ENCODE results near the gene IQSEC1.
A peak's percentile ranks its signal among the peaks of the same experiment; 100 is the strongest.
"Not testable (repeated sequence)": the region's sequence is repeated elsewhere in the genome, so short reads cannot be mapped to it uniquely, and the experiment has no call there.

IQSEC1 gene

DNA sequence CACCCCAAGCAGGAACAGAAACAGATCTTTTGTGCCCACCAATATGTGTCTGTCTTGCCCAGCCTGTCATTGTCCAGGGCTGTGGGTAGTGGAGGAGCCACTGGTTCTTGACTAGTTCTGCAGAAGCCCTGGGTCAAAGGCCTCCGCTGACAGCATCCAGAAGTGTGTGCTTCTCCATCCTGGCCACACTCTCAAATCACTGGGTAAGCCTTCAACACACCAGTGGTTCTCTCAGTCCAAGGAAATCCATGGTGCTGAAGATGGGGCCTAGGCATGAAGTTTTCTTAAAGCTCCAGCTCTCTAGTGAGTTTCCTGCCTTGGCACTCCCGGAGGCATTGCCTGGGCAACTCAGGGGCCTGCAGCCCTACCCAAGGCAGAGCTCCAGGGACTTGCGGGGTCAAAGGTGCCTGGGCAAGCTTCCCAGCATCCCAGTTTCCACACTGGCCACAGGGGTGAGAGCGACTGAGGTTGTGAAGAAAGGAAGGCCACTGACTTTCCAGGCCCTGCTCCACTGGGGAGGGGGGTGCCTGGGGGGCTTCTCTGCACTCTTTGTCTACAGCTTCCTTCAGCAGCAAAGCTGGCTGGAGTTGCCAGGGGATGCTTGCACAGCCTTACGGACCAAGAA lies 193.9 kb downstream of the IQSEC1 start:
- FAIRE-seq (no peak), DNase-seq (ENCODE audit: insufficient read length, low spot score) (no peak)
- no peak for TF ChIP-seq POLR2A (IDR thresholded peaks at IDR 0.05; ENCODE audit: low read depth, low read length)
- TF ChIP-seq POU2F2 (IDR thresholded peaks at IDR 0.05; ENCODE audit: low read depth, low read length), result no peak
- no peak for TF ChIP-seq TAF1 (IDR thresholded peaks at IDR 0.05; ENCODE audit: low read depth, low read length)
- TF ChIP-seq SPI1 (IDR thresholded peaks at IDR 0.05; ENCODE audit: low read depth, low read length), result no peak
- no peak for TF ChIP-seq POLR2AphosphoS5 (IDR thresholded peaks at IDR 0.05; ENCODE audit: low read depth, low read length)
- no peak for TF ChIP-seq PAX5 (IDR thresholded peaks at IDR 0.05; ENCODE audit: insufficient read depth, low read length, severe bottlenecking)

DNA sequence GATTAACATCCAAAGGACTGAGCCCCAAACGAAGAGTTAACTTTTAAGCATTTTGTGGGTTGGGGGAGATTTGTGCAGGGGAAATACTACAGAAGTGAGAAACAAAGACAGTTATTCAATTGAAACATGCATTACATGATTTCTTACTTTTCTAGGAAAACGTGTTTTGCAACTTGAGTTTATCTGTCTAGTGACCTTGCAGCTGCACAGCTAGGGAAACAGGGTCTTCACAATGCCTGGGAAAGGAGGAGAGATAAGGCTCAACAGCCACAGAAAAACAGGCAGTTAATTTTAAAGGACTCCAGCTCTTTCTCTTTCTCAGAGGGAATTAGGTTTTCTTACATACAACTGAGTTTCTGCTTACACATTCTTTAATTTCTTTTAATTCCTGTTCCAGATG lies 194.5 kb downstream of the IQSEC1 start:
- FAIRE-seq; DNase-seq (ENCODE audit: insufficient read length, low spot score): not testable (repeated sequence)

DNA sequence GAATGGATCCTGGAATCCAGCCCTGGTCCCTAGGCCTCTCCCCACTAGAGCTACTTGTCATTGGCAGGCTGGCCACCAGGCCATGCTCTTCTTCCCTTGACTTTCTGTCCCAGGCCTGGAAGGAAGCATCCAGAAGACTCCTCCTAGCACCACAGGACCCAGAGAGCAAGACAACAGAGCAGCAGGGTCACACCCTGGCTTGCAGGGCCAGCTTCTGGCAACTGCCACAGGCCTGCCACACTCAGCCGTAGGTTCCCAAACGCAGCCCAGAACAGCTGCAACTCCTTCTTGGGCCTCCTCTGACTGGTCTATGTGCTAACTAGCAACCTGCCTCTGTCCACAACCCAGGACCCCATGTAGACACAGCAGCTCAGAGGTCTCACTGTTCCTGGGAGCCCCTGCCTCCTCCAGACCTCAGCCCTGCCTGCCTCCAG lies 195.1 kb downstream of the IQSEC1 start:
- no peak for TF ChIP-seq POU2F2 (IDR thresholded peaks at IDR 0.05; ENCODE audit: low read depth, low read length)
- no peak for TF ChIP-seq SPI1 (IDR thresholded peaks at IDR 0.05; ENCODE audit: low read depth, low read length)
- TF ChIP-seq POLR2AphosphoS5 (IDR thresholded peaks at IDR 0.05; ENCODE audit: low read depth, low read length), result no peak
- no peak for TF ChIP-seq POLR2A (IDR thresholded peaks at IDR 0.05; ENCODE audit: low read depth, low read length)
- no peak for TF ChIP-seq TAF1 (IDR thresholded peaks at IDR 0.05; ENCODE audit: low read depth, low read length)
- TF ChIP-seq PAX5 (IDR thresholded peaks at IDR 0.05; ENCODE audit: insufficient read depth, low read length, severe bottlenecking), result no peak
- DNase-seq (ENCODE audit: insufficient read length, low spot score) (no peak), FAIRE-seq (no peak)

DNA sequence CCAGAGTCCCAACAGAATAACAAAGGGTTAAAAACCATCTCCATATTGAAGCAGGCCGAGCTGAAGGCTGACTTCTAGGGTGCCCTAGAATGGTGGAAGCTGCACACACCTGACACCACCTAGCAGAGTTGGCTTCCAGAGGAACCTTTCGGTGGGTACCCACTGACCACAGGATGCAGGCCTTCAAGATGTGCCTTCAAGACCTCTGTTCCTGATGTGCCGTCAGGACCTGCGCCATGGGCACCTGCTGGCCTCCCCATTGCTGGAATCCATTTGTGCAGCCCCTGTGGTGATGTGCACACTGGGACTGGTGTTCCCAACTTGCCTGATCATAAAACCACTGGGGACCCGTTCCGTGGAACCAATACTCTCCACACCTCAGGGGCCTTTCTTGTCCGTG lies 196.2 kb downstream of the IQSEC1 start:
- no peak for FAIRE-seq

DNA sequence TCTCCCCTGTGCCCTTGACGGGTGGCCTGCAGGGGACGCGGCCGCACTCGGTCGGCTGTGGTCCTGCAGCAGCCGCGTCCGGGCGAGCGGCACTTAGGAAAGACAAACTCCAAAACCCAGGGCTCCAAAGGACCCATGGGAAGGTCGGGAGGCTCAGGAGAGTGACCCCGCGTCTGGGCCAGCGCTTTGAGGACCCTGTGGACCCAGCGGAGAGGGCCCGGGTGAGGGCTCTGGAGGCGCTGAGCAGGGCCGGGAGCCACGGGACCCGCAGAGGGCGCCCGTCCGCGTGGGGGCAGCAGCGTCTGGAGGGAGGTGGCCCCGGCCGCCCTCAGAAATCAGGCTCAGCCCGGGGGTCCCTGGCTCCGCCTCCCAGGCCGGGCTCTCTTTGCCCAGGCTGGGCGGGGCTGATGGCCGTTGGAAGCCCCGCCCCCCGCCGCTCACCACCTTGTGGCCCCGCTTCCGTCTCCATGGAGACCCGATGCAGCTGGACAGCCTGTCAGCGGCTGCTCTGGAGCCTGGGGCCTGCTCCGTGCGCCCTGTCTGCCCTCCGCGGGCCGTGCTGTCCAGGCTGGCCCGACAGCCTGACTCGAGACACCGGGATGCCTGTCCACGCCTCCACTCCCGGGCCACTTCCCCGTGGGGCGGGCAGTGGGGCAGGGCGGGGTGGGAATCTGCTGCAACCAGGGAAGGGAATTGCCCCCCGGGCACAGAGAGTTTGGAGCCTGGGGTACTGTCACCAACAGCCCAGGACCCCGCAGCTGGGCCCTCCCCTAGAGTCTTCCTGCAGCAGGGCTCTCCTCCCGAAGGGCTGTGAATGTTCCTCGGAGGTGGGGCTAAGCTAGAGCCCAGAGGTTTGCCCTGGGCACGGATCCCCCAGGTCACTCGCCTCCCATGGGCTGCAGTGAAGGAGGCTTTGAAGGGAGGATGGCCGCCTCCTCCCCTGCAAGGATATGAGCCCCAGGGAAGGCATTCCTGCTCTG lies 197.1 kb downstream of the IQSEC1 start:
- DNase-seq (ENCODE audit: insufficient read length, low spot score) (no peak), FAIRE-seq (peak; percentile 63)
- TF ChIP-seq POLR2AphosphoS5 (IDR thresholded peaks at IDR 0.05; ENCODE audit: low read depth, low read length) (no peak), POLR2A (IDR thresholded peaks at IDR 0.05; ENCODE audit: low read depth, low read length) (no peak), TAF1 (IDR thresholded peaks at IDR 0.05; ENCODE audit: low read depth, low read length) (no peak), PAX5 (IDR thresholded peaks at IDR 0.05; ENCODE audit: insufficient read depth, low read length, severe bottlenecking) (no peak), POU2F2 (IDR thresholded peaks at IDR 0.05; ENCODE audit: low read depth, low read length) (no peak), SPI1 (IDR thresholded peaks at IDR 0.05; ENCODE audit: low read depth, low read length) (no peak)

More for the DNA sequence above, 196.2 kb downstream of the IQSEC1 start:
- TF ChIP-seq POU2F2 (IDR thresholded peaks at IDR 0.05; ENCODE audit: low read depth, low read length), result no peak
- no peak for TF ChIP-seq POLR2AphosphoS5 (IDR thresholded peaks at IDR 0.05; ENCODE audit: low read depth, low read length)
- no peak for TF ChIP-seq TAF1 (IDR thresholded peaks at IDR 0.05; ENCODE audit: low read depth, low read length)
- no peak for DNase-seq (ENCODE audit: insufficient read length, low spot score)

DNA sequence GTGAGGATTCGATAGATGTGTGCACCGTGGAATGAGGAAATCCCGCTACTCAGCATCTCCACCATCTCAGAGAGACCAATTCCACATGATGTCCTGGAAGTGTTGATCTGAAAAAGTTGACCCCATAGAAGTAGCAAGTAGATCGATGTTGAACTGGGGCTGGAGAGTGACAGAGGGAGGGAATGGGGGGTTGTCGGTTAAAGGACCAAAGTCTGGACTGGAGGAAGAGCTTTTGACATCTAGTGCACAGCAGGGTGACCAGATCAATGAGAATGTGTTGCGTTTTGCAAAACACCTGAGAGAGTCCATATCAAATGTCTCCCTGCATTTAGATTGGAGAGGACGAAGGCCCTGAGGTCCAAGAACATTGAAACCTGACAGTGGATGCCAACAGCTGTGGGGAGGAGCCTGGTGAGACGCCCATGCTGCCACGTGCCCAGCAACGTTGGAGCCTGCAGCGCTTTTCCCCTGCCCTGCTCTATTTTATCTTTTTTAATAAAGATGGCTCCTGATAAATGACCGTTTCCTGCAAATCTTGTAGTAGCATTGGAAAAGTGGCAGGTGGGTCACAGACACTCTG lies 201.7 kb downstream of the IQSEC1 start:
- no peak for TF ChIP-seq PAX5 (IDR thresholded peaks at IDR 0.05; ENCODE audit: insufficient read depth, low read length, severe bottlenecking)
- TF ChIP-seq SPI1 (IDR thresholded peaks at IDR 0.05; ENCODE audit: low read depth, low read length), result no peak
- TF ChIP-seq POLR2A (IDR thresholded peaks at IDR 0.05; ENCODE audit: low read depth, low read length), result no peak
- TF ChIP-seq POLR2AphosphoS5 (IDR thresholded peaks at IDR 0.05; ENCODE audit: low read depth, low read length), result no peak
- TF ChIP-seq TAF1 (IDR thresholded peaks at IDR 0.05; ENCODE audit: low read depth, low read length), result no peak
- no peak for TF ChIP-seq POU2F2 (IDR thresholded peaks at IDR 0.05; ENCODE audit: low read depth, low read length)
- DNase-seq (ENCODE audit: insufficient read length, low spot score) (no peak), FAIRE-seq (no peak)

DNA sequence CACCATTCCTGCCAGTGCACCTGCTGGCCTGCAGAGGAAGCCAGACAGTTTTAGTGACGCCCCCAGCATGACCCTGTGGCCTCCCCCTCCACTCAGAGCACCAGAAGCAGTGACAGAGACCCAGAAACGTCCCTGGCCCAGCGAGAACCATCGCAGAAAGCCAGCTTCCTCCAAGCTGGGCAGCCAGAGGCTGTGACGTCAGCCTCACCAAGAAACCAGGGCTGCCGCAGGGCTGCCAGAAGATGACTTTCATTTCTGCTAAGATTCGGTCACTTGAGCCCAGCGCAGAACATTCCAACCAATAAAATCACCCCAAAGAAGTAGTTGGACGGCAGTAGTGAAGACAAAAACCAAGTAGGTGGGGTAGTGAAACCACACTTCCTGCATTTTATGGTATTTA lies 202.3 kb downstream of the IQSEC1 start:
- no peak for DNase-seq (ENCODE audit: insufficient read length, low spot score)
- TF ChIP-seq POLR2A (IDR thresholded peaks at IDR 0.05; ENCODE audit: low read depth, low read length) (no peak), SPI1 (IDR thresholded peaks at IDR 0.05; ENCODE audit: low read depth, low read length) (no peak), POLR2AphosphoS5 (IDR thresholded peaks at IDR 0.05; ENCODE audit: low read depth, low read length) (no peak), POU2F2 (IDR thresholded peaks at IDR 0.05; ENCODE audit: low read depth, low read length) (no peak), TAF1 (IDR thresholded peaks at IDR 0.05; ENCODE audit: low read depth, low read length) (no peak), PAX5 (IDR thresholded peaks at IDR 0.05; ENCODE audit: insufficient read depth, low read length, severe bottlenecking) (no peak)
- FAIRE-seq, result no peak

DNA sequence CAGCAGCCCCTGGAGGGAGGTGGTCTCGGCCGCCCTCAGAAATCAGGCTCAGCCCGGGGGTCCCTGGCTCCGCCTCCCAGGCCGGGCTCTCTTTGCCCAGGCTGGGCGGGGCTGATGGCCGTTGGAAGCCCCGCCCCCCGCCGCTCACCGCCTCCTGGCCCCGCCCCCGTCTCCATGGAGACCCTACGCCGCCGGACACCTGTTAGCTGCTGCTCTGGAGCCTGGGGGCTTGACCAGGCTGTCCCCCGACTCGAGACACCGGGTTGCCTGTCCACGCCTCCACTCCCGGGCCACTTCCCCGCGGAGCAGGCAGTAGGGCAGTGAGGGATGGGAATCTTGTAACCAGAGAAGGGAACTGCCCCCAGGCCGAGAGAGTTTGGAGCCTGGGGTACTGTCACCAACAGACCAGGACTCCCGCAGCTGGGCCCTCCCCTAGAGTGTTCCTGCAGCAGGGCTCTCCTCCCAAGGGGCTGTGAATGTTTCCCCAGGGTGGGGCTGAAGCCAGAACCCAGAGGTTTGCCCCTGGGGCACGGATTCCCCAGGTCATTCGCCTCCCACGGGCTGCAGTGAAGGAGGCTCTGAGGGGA lies 204.1 kb downstream of the IQSEC1 start:
- peak; percentile 68 for DNase-seq (ENCODE audit: insufficient read length, low spot score)
- FAIRE-seq, result peak; percentile 89
- TF ChIP-seq POU2F2 (IDR thresholded peaks at IDR 0.05; ENCODE audit: low read depth, low read length) (no peak), POLR2AphosphoS5 (IDR thresholded peaks at IDR 0.05; ENCODE audit: low read depth, low read length) (no peak), POLR2A (IDR thresholded peaks at IDR 0.05; ENCODE audit: low read depth, low read length) (no peak), PAX5 (IDR thresholded peaks at IDR 0.05; ENCODE audit: insufficient read depth, low read length, severe bottlenecking) (no peak), TAF1 (IDR thresholded peaks at IDR 0.05; ENCODE audit: low read depth, low read length) (no peak)
